ENCODE data around the gene SPATA46.
"Not testable (repeated sequence)": the region's sequence is repeated elsewhere in the genome, so short reads cannot be mapped to it uniquely, and the experiment has no call there.

The SPATA46 gene

DNA sequence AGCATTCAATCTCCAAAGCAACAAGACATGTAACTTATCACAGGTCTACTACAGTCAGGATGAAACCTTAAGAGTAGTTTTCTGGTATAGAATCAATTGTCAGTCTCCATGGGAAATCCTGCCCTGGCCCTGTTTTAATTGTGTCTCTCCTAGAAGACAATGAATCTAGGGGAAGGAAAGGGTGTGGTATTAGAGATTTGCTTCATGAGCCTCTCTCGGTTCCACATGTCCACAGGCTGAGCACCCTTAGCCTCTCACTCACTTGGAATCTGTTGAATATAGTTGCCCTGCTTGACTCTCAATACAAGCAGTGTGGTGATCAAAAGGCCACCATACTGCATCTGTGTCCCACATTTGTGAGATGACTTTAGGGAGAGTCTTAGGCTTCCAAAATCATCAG lies 17.7 kb downstream of the SPATA46 start:
- no peak for TF ChIP-seq CTCF (IDR thresholded peaks at IDR 0.05; ENCODE audit: insufficient read depth, low read depth, low read length, missing control alignments)
- DNase-seq (ENCODE audit: low read depth), result no peak
- H3K4me3 ChIP-seq (ENCODE audit: low read length), result no peak overlapping the region

GRCh38 chr1:162357681-162358266 lies 18.9 kb downstream of the SPATA46 start:
- peak; percentile 57 for TF ChIP-seq CTCF (IDR thresholded peaks at IDR 0.05; ENCODE audit: insufficient read depth, low read depth, low read length, missing control alignments)
- H3K4me3 ChIP-seq (ENCODE audit: low read length), result no peak overlapping the region
- peak; percentile 61 for DNase-seq (ENCODE audit: low read depth)

DNA sequence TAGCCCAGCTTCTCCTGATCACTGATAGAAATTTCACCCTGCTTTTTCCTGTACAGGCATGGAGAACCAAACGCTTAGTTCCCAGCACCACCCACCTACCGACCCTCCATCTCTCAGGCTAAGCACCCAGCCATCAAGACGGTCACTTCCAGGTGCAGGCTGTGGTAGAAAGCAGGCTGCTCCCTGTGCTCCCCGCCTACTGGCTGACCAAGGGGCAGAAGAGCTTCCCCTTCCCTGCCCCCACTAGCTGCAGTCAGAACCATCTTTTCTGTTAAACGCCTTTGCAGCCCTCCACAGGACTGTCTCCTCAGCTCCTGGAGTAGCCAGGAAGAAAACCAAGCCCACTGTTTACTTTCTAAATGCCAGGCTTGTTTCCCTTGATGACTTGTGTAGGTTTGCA lies 23.0 kb downstream of the SPATA46 start:
- no peak for TF ChIP-seq CTCF (IDR thresholded peaks at IDR 0.05; ENCODE audit: insufficient read depth, low read depth, low read length, missing control alignments)
- H3K4me3 ChIP-seq (ENCODE audit: low read length), result no peak overlapping the region
- no peak for DNase-seq (ENCODE audit: low read depth)

DNA sequence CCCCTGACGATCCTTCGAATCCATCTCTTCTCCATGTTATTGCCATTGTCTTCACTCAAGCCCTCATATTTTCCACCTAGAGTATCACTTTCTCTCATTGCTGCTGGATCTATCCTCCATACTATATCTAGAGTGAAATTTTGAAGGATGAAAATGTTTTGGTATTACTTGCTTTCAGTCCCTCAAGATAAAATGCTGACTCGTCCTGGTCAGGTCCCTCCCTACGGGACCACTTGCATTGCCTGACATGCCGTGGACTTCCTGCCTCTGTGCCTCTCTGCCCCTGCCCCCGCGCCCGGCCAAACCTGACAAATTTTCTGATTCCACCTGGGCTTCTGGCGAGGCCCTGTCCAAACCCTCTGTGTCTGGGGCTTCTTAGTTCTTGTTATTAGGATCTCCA lies 23.6 kb downstream of the SPATA46 start:
- DNase-seq (ENCODE audit: low read depth), result no peak
- no peak for TF ChIP-seq CTCF (IDR thresholded peaks at IDR 0.05; ENCODE audit: insufficient read depth, low read depth, low read length, missing control alignments)
- no peak overlapping the region for H3K4me3 ChIP-seq (ENCODE audit: low read length)

DNA sequence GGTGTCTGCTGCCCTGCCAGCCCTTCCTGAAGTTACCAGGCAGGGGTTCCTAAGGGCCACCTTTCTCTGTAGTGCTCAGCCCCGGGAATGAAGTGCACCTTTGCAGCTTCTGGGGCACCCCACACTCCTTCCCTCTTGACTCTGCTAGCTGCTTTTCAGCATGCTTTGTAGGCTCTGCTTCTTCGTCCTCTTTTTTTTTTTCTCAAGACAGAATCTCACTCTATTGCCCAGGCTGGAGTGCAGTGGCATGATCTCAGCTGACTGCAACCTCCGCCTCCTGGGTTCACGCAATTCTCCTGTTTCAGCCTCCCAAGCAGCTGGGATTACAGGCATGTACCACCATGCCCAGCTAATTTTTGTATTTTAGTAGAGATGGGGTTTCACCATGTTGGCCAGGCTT lies 24.8 kb downstream of the SPATA46 start:
- not testable (repeated sequence) for H3K4me3 ChIP-seq (ENCODE audit: low read length); DNase-seq (ENCODE audit: low read depth)

DNA sequence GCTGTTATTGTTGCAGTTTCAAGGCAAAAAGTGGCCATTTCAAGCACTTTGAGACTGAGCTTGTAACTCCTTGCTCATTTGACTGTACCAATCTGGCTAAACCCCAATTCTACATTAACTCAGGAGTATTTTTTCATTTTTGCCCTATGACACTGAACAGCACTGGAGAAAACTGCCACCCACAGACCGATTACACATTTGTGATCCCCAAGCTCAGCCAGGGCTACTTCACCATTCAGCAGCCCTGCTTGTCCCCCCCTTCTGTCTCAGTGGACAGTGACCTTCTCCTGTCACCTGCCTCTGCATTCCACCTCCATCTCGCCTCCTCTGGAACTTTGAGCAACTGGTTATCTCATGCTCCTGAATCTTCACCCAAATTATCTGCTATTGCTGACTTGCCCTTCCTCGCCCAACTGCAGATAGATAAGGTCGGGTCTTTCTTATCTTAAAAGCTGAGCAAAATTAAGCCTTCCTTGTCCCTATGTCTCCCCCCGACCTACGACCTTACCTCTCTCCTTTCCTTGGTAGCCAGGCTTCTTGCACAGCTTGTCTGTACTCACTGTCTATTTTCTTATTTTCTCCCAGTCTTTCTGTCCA lies 25.3 kb downstream of the SPATA46 start:
- TF ChIP-seq CTCF (IDR thresholded peaks at IDR 0.05; ENCODE audit: insufficient read depth, low read depth, low read length, missing control alignments), result no peak
- no peak for DNase-seq (ENCODE audit: low read depth)
- no peak overlapping the region for H3K4me3 ChIP-seq (ENCODE audit: low read length)

GRCh38 chr1:162349635-162350330 lies 26.9 kb downstream of the SPATA46 start:
- peak; percentile 84 for DNase-seq (ENCODE audit: low read depth)
- H3K4me3 ChIP-seq (ENCODE audit: low read length), result no peak overlapping the region
- TF ChIP-seq CTCF (IDR thresholded peaks at IDR 0.05; ENCODE audit: insufficient read depth, low read depth, low read length, missing control alignments), result no peak

Measured in epithelial cell of esophagus (primary cell).